ENCODE results near the gene KLHL14. TPM values are rescaled to one million over a fixed set of nuclear protein-coding genes. Genes with fewer than 3 reads are reported as not detected.

Gene KLHL14
- total RNA-seq, 2 donors from 2014 or later, result 0.28 TPM; not detected in 1

- DNase-seq (no peak), ATAC-seq (no peak)
- intact Hi-C loops (cut with DNase I, micrococcal nuclease), result no loop called here
Observed at GRCh38 chr18:32732165-32732564, 40.7 kb downstream of the KLHL14 start.

GRCh38 chr18:32730620-32731091, 42.2 kb downstream of the KLHL14 start:
- no peak for DNase-seq
- ATAC-seq, result peak; percentile 71
- intact Hi-C loops (cut with DNase I, micrococcal nuclease), result no loop called here

- no peak for DNase-seq
- intact Hi-C loops (cut with DNase I, micrococcal nuclease), result no loop called here
- ATAC-seq, result no peak
Observed at GRCh38 chr18:32730068-32730467, 42.8 kb downstream of the KLHL14 start.

- ATAC-seq, result no peak
- intact Hi-C loops (cut with DNase I, micrococcal nuclease), result no loop called here
- no peak for DNase-seq
Observed at GRCh38 chr18:32724071-32724749, 48.6 kb downstream of the KLHL14 start.

GRCh38 chr18:32722279-32722678, 50.5 kb downstream of the KLHL14 start:
- intact Hi-C loops (cut with DNase I, micrococcal nuclease), result no loop called here
- no peak for ATAC-seq
- no peak for DNase-seq

GRCh38 chr18:32717126-32717525, 55.7 kb downstream of the KLHL14 start:
- intact Hi-C loops (cut with DNase I, micrococcal nuclease), result no loop called here
- DNase-seq, result no peak

GRCh38 chr18:32714571-32715148, 58.2 kb downstream of the KLHL14 start:
- DNase-seq, result peak in 1 of 2 donors; percentile 19
- intact Hi-C loops (cut with DNase I, micrococcal nuclease), result no loop called here
- ATAC-seq, result peak; percentile 93

More at GRCh38 chr18:32717126-32717525, 55.7 kb downstream of the KLHL14 start:
- ATAC-seq, result no peak

- ATAC-seq, result no peak
- no peak for DNase-seq
- intact Hi-C loops (cut with DNase I, micrococcal nuclease), result no loop called here
Observed at GRCh38 chr18:32712860-32713259, 60.0 kb downstream of the KLHL14 start.

- ATAC-seq (no peak), DNase-seq (no peak)
- intact Hi-C loops (cut with DNase I, micrococcal nuclease), result no loop called here
Observed at GRCh38 chr18:32711862-32712261, 61.0 kb downstream of the KLHL14 start.

- ATAC-seq, result no peak
- intact Hi-C loops (cut with DNase I, micrococcal nuclease), result no loop called here
- no peak for DNase-seq
Observed at GRCh38 chr18:32707586-32707985, 65.2 kb downstream of the KLHL14 start.

- intact Hi-C loops (cut with DNase I, micrococcal nuclease), result no loop called here
- ATAC-seq, result peak; percentile 26
- no peak for DNase-seq
Observed at GRCh38 chr18:32707147-32707546, 65.7 kb downstream of the KLHL14 start.

GRCh38 chr18:32701313-32701712, 71.5 kb downstream of the KLHL14 start:
- ATAC-seq (no peak), DNase-seq (no peak)
- intact Hi-C loops (cut with DNase I, micrococcal nuclease), result no loop called here

- ATAC-seq (no peak), DNase-seq (no peak)
- intact Hi-C loops (cut with DNase I, micrococcal nuclease), result no loop called here
Observed at GRCh38 chr18:32698153-32698552, 74.7 kb downstream of the KLHL14 start.

- no peak for DNase-seq
- intact Hi-C loops (cut with DNase I, micrococcal nuclease), result no loop called here
- no peak for ATAC-seq
Observed at GRCh38 chr18:32696376-32696775, 76.4 kb downstream of the KLHL14 start.

- DNase-seq (no peak), ATAC-seq (no peak)
- intact Hi-C loops (cut with DNase I, micrococcal nuclease), result no loop called here
Observed at GRCh38 chr18:32695534-32695933, 77.3 kb downstream of the KLHL14 start.

GRCh38 chr18:32688821-32689220, 84.0 kb downstream of the KLHL14 start:
- DNase-seq (no peak), ATAC-seq (no peak)
- intact Hi-C loops (cut with DNase I, micrococcal nuclease), result loop anchor here in 1 of 2 donors (5.0 kb wide), 1 partner anchor 48 kb away; no protein-coding TSS in a partner anchor

GRCh38 chr18:32684940-32685339, 87.9 kb downstream of the KLHL14 start:
- no peak for ATAC-seq
- intact Hi-C loops (cut with DNase I, micrococcal nuclease), result loop anchor here in 1 of 2 donors (5.0 kb wide), 1 partner anchor 52 kb away; no protein-coding TSS in a partner anchor
- DNase-seq, result no peak

- DNase-seq (no peak), ATAC-seq (no peak)
- intact Hi-C loops (cut with DNase I, micrococcal nuclease), result no loop called here
Observed at GRCh38 chr18:32684096-32684495, 88.7 kb downstream of the KLHL14 start.

GRCh38 chr18:32683044-32683443, 89.8 kb downstream of the KLHL14 start:
- ATAC-seq, result no peak
- intact Hi-C loops (cut with DNase I, micrococcal nuclease), result no loop called here

GRCh38 chr18:32677578-32677977, 95.2 kb downstream of the KLHL14 start:
- intact Hi-C loops (cut with DNase I, micrococcal nuclease), result no loop called here
- DNase-seq (no peak), ATAC-seq (no peak)

More at GRCh38 chr18:32683044-32683443, 89.8 kb downstream of the KLHL14 start:
- no peak for DNase-seq
